HG02763 (cell line): ENCODE results near the gene PDE2A.
A peak's percentile ranks its signal among the peaks of the same experiment; 100 is the strongest.

Source experiments
- ATAC-seq: cut with Tn5 transposase; IDR thresholded peaks from one replicate; pipeline ENCODE4 v1.9.1; 2021; ENCODE audit warnings: mild to moderate bottlenecking, moderate library complexity; ENCODE audit not compliant: unreplicated experiment

The PDE2A gene

GRCh38 chr11:72618803-72619202 lies 55.4 kb downstream of the PDE2A start:
- no peak for ATAC-seq

GRCh38 chr11:72617080-72617762 lies 57.0 kb downstream of the PDE2A start:
- no peak for ATAC-seq

GRCh38 chr11:72616655-72617054 lies 57.6 kb downstream of the PDE2A start:
- ATAC-seq, result no peak

- no peak for ATAC-seq
Measured at GRCh38 chr11:72615329-72615728, 58.9 kb downstream of the PDE2A start.

GRCh38 chr11:72614381-72614780 lies 59.8 kb downstream of the PDE2A start:
- no peak for ATAC-seq

GRCh38 chr11:72613977-72614376 lies 60.2 kb downstream of the PDE2A start:
- ATAC-seq, result peak; percentile 70

GRCh38 chr11:72613450-72613849 lies 60.8 kb downstream of the PDE2A start:
- no peak for ATAC-seq

GRCh38 chr11:72609476-72609875 lies 64.7 kb downstream of the PDE2A start:
- no peak for ATAC-seq

GRCh38 chr11:72609045-72609444 lies 65.2 kb downstream of the PDE2A start:
- ATAC-seq, result no peak

GRCh38 chr11:72607496-72607895 lies 66.7 kb downstream of the PDE2A start:
- no peak for ATAC-seq

- ATAC-seq, result no peak
Measured at GRCh38 chr11:72606748-72607468, 67.3 kb downstream of the PDE2A start.

GRCh38 chr11:72605973-72606747 lies 68.1 kb downstream of the PDE2A start:
- ATAC-seq, result no peak

GRCh38 chr11:72604256-72604655 lies 70.0 kb downstream of the PDE2A start:
- ATAC-seq, result no peak

- ATAC-seq, result no peak
Measured at GRCh38 chr11:72602250-72602904, 71.8 kb downstream of the PDE2A start.

GRCh38 chr11:72600557-72600956 lies 73.7 kb downstream of the PDE2A start:
- no peak for ATAC-seq

GRCh38 chr11:72599325-72600117 lies 74.7 kb downstream of the PDE2A start:
- no peak for ATAC-seq

GRCh38 chr11:72598906-72599305 lies 75.3 kb downstream of the PDE2A start:
- no peak for ATAC-seq

GRCh38 chr11:72598466-72598865 lies 75.8 kb downstream of the PDE2A start:
- ATAC-seq, result no peak

GRCh38 chr11:72597721-72598120 lies 76.5 kb downstream of the PDE2A start:
- no peak for ATAC-seq

GRCh38 chr11:72595292-72595684 lies 78.9 kb downstream of the PDE2A start:
- no peak for ATAC-seq
